Heart left ventricle (tissue), 16 donors: ENCODE data around the gene NFX1. TPM values are rescaled to one million over a fixed set of nuclear protein-coding genes. Genes with fewer than 3 reads are reported as not detected.

ENCODE experiments used
- ATAC-seq, 4 donors: fragments of 200-7000 bp; cut with Tn5 transposase; one replicate each; pipeline ENCODE4 v1.9.1; 2020 to 2022; ENCODE audit warnings: moderate library complexity in 4 of 4, mild to moderate bottlenecking in 3 of 4, moderate number of reproducible peaks in 1 of 4
- DNase-seq, 5 donors: peaks; one replicate each; pipeline ENCODE4 v3.0.0-alpha.2; 2020
- H3K27ac ChIP-seq, 12 donors: fragments of 200-600 bp; sonication (generic) in 4 of 12; one replicate each; pipeline versions ENCODE4 v1.5.0 to v1.8.0; 2016 to 2022; ENCODE audit warnings: mild to moderate bottlenecking in 2 of 12
- H3K27me3 ChIP-seq, 9 donors: fragments of 200-600 bp; sonication (generic) in 2 of 9; one replicate each; pipeline versions ENCODE4 v1.5.1 to v1.8.0; 2016 to 2022; ENCODE audit warnings: mild to moderate bottlenecking in 3 of 9
- H3K36me3 ChIP-seq, 9 donors: fragments of 200-600 bp; sonication (generic) in 2 of 9; one replicate each; pipeline versions ENCODE4 v1.5.0 to v1.8.0; 2018 to 2022; ENCODE audit warnings: mild to moderate bottlenecking in 2 of 9
- H3K4me1 ChIP-seq, 12 donors: fragments of 200-600 bp; sonication (generic) in 4 of 12; one replicate each; pipeline versions ENCODE4 v1.5.0 to v1.8.0; 2016 to 2022; ENCODE audit warnings: mild to moderate bottlenecking in 3 of 12
- H3K4me3 ChIP-seq, 12 donors: fragments of 200-600 bp; sonication (generic) in 4 of 12; one replicate each; pipeline versions ENCODE4 v1.5.0 to v1.8.0; 2017 to 2022; ENCODE audit warnings: mild to moderate bottlenecking in 9 of 12, moderate library complexity in 4 of 12
- H3K9me3 ChIP-seq, 12 donors: fragments of 200-600 bp; sonication (generic) in 4 of 12; one replicate each; pipeline versions ENCODE4 v1.5.0 to v1.8.0; 2016 to 2022; ENCODE audit warnings: mild to moderate bottlenecking in 1 of 12
- POLR2A ChIP-seq, 2 donors: fragments of 450-650 bp; IDR thresholded peaks; one replicate each; pipeline ENCODE4 v1.6.1; 2017; ENCODE audit warnings: antibody characterized with exemption in 2 of 2, mild to moderate bottlenecking in 2 of 2, moderate library complexity in 2 of 2
- WGBS, 4 donors: extraction: QIAGEN DNeasy Blood & Tissue Kit in 2 of 4; methylation state at CpG; one replicate each; pipeline versions ENCODE4 v1.1.5 to v1.1.7; 2013 to 2018; 5-methylcytosine and 5-hydroxymethylcytosine counted together
- intact Hi-C, 10 donors: fragments of 100-400 bp; cut with DNase I; formaldehyde crosslinking; loops; one replicate each; pipeline versions ENCODE4 v1.11.1 to v1.14.2; 2022
- polyA plus RNA-seq, 2 donors: library from polyadenylated mRNA; stranded (reverse); fragments of 200-250 nt; gene quantifications; one replicate each; pipeline ENCODE4 v1.2.3, GENCODE V29; 2013
- total RNA-seq, 9 donors: library from RNA; depleted of rRNA in 2 of 9; stranded (reverse); fragments of >200 nt in 2 of 9; fragmentation: NEBNext Ultra II Directional in 3 of 9; extraction: Animal tissue kit (Norgen Biotek cat#: 25700) in 3 of 9; gene quantifications; one replicate each; pipeline versions ENCODE4 v1.1.0 to v1.2.4, GENCODE V29; 2016 to 2023
- TF ChIP-seq, protein P1 (sequence below), 12 donors: fragments of 200-600 bp; sonication (generic) in 4 of 12; IDR thresholded peaks; one replicate each; pipeline versions ENCODE4 v1.5.0 to v1.8.0; 2018 to 2022; ENCODE audit warnings: antibody characterized with exemption in 12 of 12, mild to moderate bottlenecking in 5 of 12
- donor health status: ischemic (EF 13 %, LVEDD 7.1; RV severe dilation, severe dysfunction).
- donor health status: healthy with polysubstance abuse.
- donor health status: DM: no; HTN: yes; CAD: no.
- donor health status: DM: no; HTN: no; CAD: no.
- donor health status: ischemic (EF 25% LVEDD 6.9; RV normal size, moderate dysfunction).
- donor health status: ischemic (EF 25% LVEDD 5.7; RV mildly dilated, moderate dysfunction).
- donor health status: healthy.
- donor health status: DM: yes; HTN: yes; CAD: no.
- donor health status: ischemic (EF 35%, LVEDD 5.7; RV mildly dilated, moderate dysfunction).
- donor health status: nonischemic (EF 11% LVEDD 7.7; RV severe dilation, severe dysfunction).
- donor health status: DM: yes; HTN: yes; CAD: no.
- donor health status: PGD.
- donor health status: ischemic (EF 29% LVEDD 5.4; RV normal size, mild dysfunction).
- donor health status: nonischemic (EF 23%, LVEDD 6.1; RV moderate dilation, normal function).

The NFX1 gene
- total and polyA plus RNA-seq, 11 donors: 13.7 to 42.0 (median 32.7) TPM

DNA sequence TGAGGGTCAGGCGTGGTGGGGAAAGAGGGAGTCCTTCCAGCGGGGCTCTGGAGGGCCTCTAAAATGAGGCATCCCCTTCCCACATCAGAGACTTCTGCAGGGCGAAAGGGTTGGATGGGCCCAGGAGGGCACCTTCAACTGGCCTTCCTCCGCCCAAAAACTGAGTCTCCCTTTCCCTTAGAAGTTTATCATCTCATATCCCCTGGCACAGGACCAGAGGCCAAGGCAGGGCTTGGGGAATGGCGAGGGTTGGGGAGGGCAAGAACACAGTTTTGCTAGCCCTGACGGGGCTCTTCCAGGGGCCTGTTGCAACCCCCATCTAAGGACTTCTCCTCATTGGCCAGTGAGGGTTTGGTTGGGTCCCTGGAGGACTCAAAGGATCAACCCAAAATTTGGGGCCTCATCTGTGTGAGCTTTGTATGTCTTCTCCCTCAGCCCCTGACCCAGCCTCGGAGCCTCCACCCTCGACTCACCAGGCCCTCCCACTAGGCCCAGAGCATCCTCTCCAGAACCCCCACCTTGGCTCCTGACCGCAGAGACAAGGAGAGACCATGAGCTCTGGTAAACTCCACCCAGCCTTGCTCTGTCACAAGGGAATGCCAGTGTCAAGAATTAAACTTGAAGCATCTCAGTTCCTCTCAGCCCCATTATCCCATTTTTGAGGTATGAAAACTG lies 87.9 kb downstream of the NFX1 start:
- DNase-seq (no peak), ATAC-seq (no peak)
- 79 to 97% (median 83%) methylated on average over 8 to 9 of the region's 9 CpGs for WGBS, 4 donors
- H3K4me1 ChIP-seq: peaks cover 0 to 37% (median 16%) of the 10 kb centered on the region in 12 donors
- H3K27me3 ChIP-seq: no peaks in the 10 kb centered on the region
- TF ChIP-seq, protein P1, sequence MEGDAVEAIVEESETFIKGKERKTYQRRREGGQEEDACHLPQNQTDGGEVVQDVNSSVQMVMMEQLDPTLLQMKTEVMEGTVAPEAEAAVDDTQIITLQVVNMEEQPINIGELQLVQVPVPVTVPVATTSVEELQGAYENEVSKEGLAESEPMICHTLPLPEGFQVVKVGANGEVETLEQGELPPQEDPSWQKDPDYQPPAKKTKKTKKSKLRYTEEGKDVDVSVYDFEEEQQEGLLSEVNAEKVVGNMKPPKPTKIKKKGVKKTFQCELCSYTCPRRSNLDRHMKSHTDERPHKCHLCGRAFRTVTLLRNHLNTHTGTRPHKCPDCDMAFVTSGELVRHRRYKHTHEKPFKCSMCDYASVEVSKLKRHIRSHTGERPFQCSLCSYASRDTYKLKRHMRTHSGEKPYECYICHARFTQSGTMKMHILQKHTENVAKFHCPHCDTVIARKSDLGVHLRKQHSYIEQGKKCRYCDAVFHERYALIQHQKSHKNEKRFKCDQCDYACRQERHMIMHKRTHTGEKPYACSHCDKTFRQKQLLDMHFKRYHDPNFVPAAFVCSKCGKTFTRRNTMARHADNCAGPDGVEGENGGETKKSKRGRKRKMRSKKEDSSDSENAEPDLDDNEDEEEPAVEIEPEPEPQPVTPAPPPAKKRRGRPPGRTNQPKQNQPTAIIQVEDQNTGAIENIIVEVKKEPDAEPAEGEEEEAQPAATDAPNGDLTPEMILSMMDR (IDR thresholded peaks at IDR 0.05): no peak
- TF ChIP-seq POLR2A (IDR thresholded peaks at IDR 0.05): no peak
- peaks cover 0 to 2% (median 0%) of the 10 kb centered on the region in 9 donors for H3K36me3 ChIP-seq
- H3K27ac ChIP-seq: no peak overlapping the region
- no peaks in the 10 kb centered on the region for H3K9me3 ChIP-seq
- no peak overlapping the region for H3K4me3 ChIP-seq
- intact Hi-C loops: loop anchor here in 4 of 10 donors (5.0 kb wide), 4 partner anchors 39 to 139 kb away; partner anchors contain the start of gene AQP3 (in 1 of the 4)

DNA sequence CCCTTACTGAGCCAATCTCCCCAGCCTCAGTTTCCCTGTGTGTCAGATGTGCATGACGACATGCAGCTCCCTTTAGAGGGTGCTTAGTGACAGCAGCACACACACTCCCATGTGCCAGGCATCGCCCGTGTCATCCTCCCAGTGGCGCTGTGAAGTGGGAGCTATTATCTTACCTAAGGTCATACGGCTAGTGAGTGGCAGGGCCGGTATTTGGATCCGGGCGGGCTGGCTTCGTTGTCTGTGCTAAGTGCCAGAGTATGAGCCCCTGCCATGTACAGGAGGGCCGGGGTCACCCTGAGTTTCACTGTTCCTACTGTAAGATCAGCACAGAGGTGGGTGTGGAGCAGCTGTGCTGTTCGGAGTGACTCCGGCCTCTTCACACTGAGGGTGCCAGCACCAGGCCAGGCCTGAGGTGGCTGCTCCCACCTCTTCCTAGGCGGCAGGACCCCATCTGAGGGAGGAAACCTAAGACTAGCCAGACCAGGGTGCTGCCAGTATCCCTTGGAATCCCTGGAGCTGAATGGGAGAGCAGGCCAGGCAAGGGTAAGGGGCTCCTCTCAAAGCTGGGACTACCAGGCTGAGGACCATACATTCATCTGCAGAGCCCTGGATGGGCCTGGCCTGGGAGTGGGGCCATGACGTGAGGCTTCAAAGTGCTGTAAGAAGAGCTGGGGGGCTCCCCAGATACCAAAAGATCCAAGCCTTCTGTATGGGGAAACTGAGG lies 89.5 kb downstream of the NFX1 start:
- ATAC-seq: peak; percentile 16 to 60 (median 38)
- DNase-seq: peak in 3 of 5 donors; percentile 9 to 63 (median 43)
- Histone ChIP-seq H3K4me3 (no peak overlapping the region), H3K36me3 (peaks cover 0 to 3% (median 0%) of the 10 kb centered on the region in 9 donors), H3K4me1 (peaks cover 0 to 35% (median 16%) of the 10 kb centered on the region in 12 donors), H3K27ac (peak overlapping the region in 8 of 12 donors; percentile 2 to 71 (median 26)), H3K27me3 (no peaks in the 10 kb centered on the region), H3K9me3 (no peaks in the 10 kb centered on the region)
- TF ChIP-seq, protein P1 (IDR thresholded peaks at IDR 0.05): peak in 2 of 12 donors; percentile 11 to 20
- TF ChIP-seq POLR2A (IDR thresholded peaks at IDR 0.05): no peak
- WGBS, 4 donors: 62 to 87% (median 71%) methylated on average over 12 to 14 of the region's 14 CpGs
- intact Hi-C loops: loop anchor here in 4 of 10 donors (5.0 kb wide), 4 partner anchors 37 to 137 kb away; partner anchors contain the start of gene AQP3 (in 1 of the 4)

DNA sequence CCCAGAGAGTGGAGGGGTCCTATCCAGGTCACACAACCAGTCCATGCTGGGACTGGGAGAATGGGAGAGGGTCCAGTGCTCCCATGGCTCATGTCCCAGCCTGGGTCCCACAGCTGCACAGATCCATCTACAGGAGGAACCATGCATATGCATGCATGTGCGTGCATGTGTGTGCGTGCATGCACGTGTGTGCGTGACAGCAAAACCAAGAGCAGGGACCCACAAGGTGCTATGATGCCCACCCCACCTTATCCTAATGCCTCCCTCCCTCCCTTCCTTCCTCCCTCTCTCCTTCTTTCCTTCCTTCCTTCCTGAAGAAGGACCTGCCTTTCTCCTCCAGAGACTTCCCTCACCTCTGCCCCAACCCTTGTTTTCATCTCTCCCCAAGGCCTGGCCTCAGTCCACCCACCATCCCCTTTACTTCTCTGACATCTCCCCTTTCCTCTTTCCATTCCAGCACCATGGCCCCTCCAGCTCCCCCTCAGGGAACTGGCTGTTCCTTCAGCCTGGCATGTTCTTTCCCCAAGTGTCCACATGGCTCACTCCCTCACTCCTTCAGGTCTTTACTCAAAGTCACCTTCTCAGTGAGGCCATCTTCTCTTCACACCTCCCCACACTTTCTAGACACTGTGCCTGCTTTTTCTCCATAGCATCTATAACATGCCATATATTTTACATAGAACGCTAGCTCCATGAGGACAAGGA lies 90.2 kb downstream of the NFX1 start:
- Histone ChIP-seq H3K9me3 (no peaks in the 10 kb centered on the region), H3K4me1 (peaks cover 0 to 29% (median 12%) of the 10 kb centered on the region in 12 donors), H3K27ac (peak overlapping the region in 7 of 12 donors; percentile 22 to 73 (median 46)), H3K36me3 (peaks cover 0 to 5% (median 0%) of the 10 kb centered on the region in 9 donors), H3K4me3 (no peak overlapping the region), H3K27me3 (no peaks in the 10 kb centered on the region)
- TF ChIP-seq, protein P1 (IDR thresholded peaks at IDR 0.05): no peak
- TF ChIP-seq POLR2A (IDR thresholded peaks at IDR 0.05): no peak
- DNase-seq (no peak), ATAC-seq (peak; percentile 24 to 34 (median 30))
- 76 to 84% (median 79%) methylated on average over 5 of the region's 5 CpGs for WGBS, 4 donors
- intact Hi-C loops: no loop called here
